H9 (cell line): ENCODE data around the gene MEN1. TPM values are rescaled to one million over a fixed set of nuclear protein-coding genes. Genes with fewer than 3 reads are reported as not detected.

Experiments used
- DNase-seq: peaks from one replicate; pipeline ENCODE4 v3.0.0-alpha.2; 2017
- H2AFZ ChIP-seq: one replicate; pipeline ENCODE4 v1.6.1; 2013; ENCODE audit warnings: mild to moderate bottlenecking, low read length, control low read depth, moderate library complexity
- H2AK5ac ChIP-seq: 2 replicates; pipeline ENCODE4 v1.6.1; 2013; ENCODE audit warnings: low read length, control low read depth, mixed read lengths; ENCODE audit not compliant: insufficient read length
- H2BK120ac ChIP-seq: one replicate; pipeline ENCODE4 v1.6.1; 2013; ENCODE audit warnings: low read depth, mild to moderate bottlenecking, low read length, control low read depth, inconsistent platforms; ENCODE audit not compliant: poor library complexity, severe bottlenecking
- H2BK12ac ChIP-seq: 2 replicates; pipeline ENCODE4 v1.6.1; 2013; ENCODE audit warnings: low read length, control low read depth, mixed read lengths, low read depth; ENCODE audit not compliant: insufficient read length
- H2BK15ac ChIP-seq: 2 replicates; pipeline ENCODE4 v1.6.1; 2013; ENCODE audit warnings: low read depth, low read length, control low read depth
- H2BK20ac ChIP-seq: one replicate; pipeline ENCODE4 v1.6.1; 2013; ENCODE audit warnings: low read depth, mild to moderate bottlenecking, low read length, control low read depth, inconsistent platforms; ENCODE audit not compliant: poor library complexity, severe bottlenecking
- H2BK5ac ChIP-seq: 2 replicates; pipeline ENCODE4 v1.6.1; 2013; ENCODE audit warnings: low read length, control low read depth, mixed read lengths; ENCODE audit not compliant: insufficient read length
- H3K14ac ChIP-seq: 2 replicates; pipeline ENCODE4 v1.6.1; 2013; ENCODE audit warnings: low read length, control low read depth; ENCODE audit not compliant: insufficient read depth
- H3K18ac ChIP-seq: 2 replicates; pipeline ENCODE4 v1.6.1; 2013; ENCODE audit warnings: low read depth, mild to moderate bottlenecking, mixed read lengths, low read length, control low read depth; ENCODE audit not compliant: insufficient read length
- H3K23ac ChIP-seq: 2 replicates; pipeline ENCODE4 v1.6.1; 2013; ENCODE audit warnings: low read length, control low read depth, mixed read lengths, low read depth; ENCODE audit not compliant: insufficient read length
- H3K23me2 ChIP-seq: 2 replicates; pipeline ENCODE4 v1.6.1; 2013; ENCODE audit warnings: low read depth, mild to moderate bottlenecking, mixed read lengths, low read length, control low read depth; ENCODE audit not compliant: insufficient read length, poor library complexity, severe bottlenecking
- H3K27ac ChIP-seq: 2 replicates; pipeline ENCODE4 v1.5.1; 2013; ENCODE audit warnings: low read length, control low read depth, mixed read lengths, low read depth; ENCODE audit not compliant: insufficient read length
- H3K27me3 ChIP-seq: 2 replicates; pipeline ENCODE4 v1.6.1; 2013; ENCODE audit warnings: low read length, control low read depth, inconsistent platforms; ENCODE audit not compliant: insufficient read depth
- H3K4ac ChIP-seq: 2 replicates; pipeline ENCODE4 v1.6.1; 2013; ENCODE audit warnings: low read depth, mild to moderate bottlenecking, control low read depth, inconsistent platforms, low read length, moderate library complexity
- H3K4me1 ChIP-seq: 2 replicates; pipeline ENCODE4 v1.6.1; 2013; ENCODE audit warnings: low read length, control low read depth, inconsistent platforms; ENCODE audit not compliant: insufficient read depth
- H3K4me2 ChIP-seq: 2 replicates; pipeline ENCODE4 v1.6.1; 2013; ENCODE audit warnings: low read length, control low read depth, mixed read lengths; ENCODE audit not compliant: insufficient read length, insufficient read depth
- H3K56ac ChIP-seq: 2 replicates; pipeline ENCODE4 v1.6.1; 2013; ENCODE audit warnings: low read depth, mild to moderate bottlenecking, mixed read lengths, low read length, control low read depth; ENCODE audit not compliant: insufficient read length
- H3K79me1 ChIP-seq: 2 replicates; pipeline ENCODE4 v1.6.1; 2013; ENCODE audit warnings: low read depth, mild to moderate bottlenecking, moderate library complexity, low read length, control low read depth, inconsistent platforms; ENCODE audit not compliant: insufficient read depth, poor library complexity, severe bottlenecking
- H3K79me2 ChIP-seq: 2 replicates; pipeline ENCODE4 v1.6.1; 2013; ENCODE audit warnings: low read length, control low read depth, inconsistent platforms; ENCODE audit not compliant: insufficient read depth
- H3K9ac ChIP-seq: 2 replicates; pipeline ENCODE4 v1.6.1; 2013; ENCODE audit warnings: low read length, control low read depth, mixed read lengths; ENCODE audit not compliant: insufficient read length; ENCODE audit errors: extremely low read depth
- H3K9me3 ChIP-seq: one replicate; pipeline ENCODE4 v1.6.1; 2013; ENCODE audit warnings: low read depth, low read length, inconsistent platforms; ENCODE audit not compliant: control insufficient read depth
- H3T11ph ChIP-seq: one replicate; pipeline ENCODE4 v1.6.1; 2013; ENCODE audit warnings: mild to moderate bottlenecking, low read length, control low read depth, inconsistent platforms
- H4K20me1 ChIP-seq: one replicate; pipeline ENCODE4 v1.6.1; 2013; ENCODE audit not compliant: control insufficient read depth, insufficient read length, insufficient read depth
- H4K5ac ChIP-seq: 2 replicates; pipeline ENCODE4 v1.6.1; 2013; ENCODE audit warnings: low read depth, mild to moderate bottlenecking, mixed read lengths, low read length, control low read depth; ENCODE audit not compliant: insufficient read length
- H4K8ac ChIP-seq: replicated peaks from 2 replicates; pipeline ENCODE4 v1.6.1; 2013; ENCODE audit warnings: low read length, control low read depth, mixed read lengths, low read depth; ENCODE audit not compliant: insufficient read length
- H4K91ac ChIP-seq: 2 replicates; pipeline ENCODE4 v1.6.1; 2013; ENCODE audit warnings: low read depth, mild to moderate bottlenecking, moderate library complexity, mixed read lengths, low read length, control low read depth; ENCODE audit not compliant: insufficient read length
- H3K27ac Mint-ChIP-seq, 3 experiments: 2 replicates in 2 of 3; 3 replicates in 1 of 3; pipeline ENCODE4 v1.8.0; 2020 to 2021; ENCODE audit warnings: mixed read lengths in 3 of 3, mild to moderate bottlenecking in 1 of 3, moderate library complexity in 1 of 3
- H3K27me3 Mint-ChIP-seq: 2 replicates; pipeline ENCODE4 v1.8.0; 2021; ENCODE audit warnings: low read depth, mild to moderate bottlenecking, moderate library complexity, mixed read lengths
- H3K36me3 Mint-ChIP-seq, 3 experiments: 2 replicates in 2 of 3; 3 replicates in 1 of 3; pipeline ENCODE4 v1.8.0; 2020 to 2021; ENCODE audit warnings: low read depth in 3 of 3, mixed read lengths in 3 of 3; ENCODE audit not compliant: insufficient read depth in 1 of 3
- H3K4me1 Mint-ChIP-seq, 2 experiments: 2 replicates each; pipeline ENCODE4 v1.8.0; 2020; ENCODE audit warnings: mixed read lengths in 2 of 2
- H3K4me3 Mint-ChIP-seq, 2 experiments: 2 replicates in 1 of 2; 3 replicates in 1 of 2; pipeline ENCODE4 v1.8.0; 2020 to 2021; ENCODE audit warnings: mild to moderate bottlenecking in 2 of 2, mixed read lengths in 2 of 2, moderate library complexity in 1 of 2
- H3K9me3 Mint-ChIP-seq, 2 experiments: 2 replicates in 1 of 2; 3 replicates in 1 of 2; pipeline ENCODE4 v1.8.0; 2020; ENCODE audit warnings: mild to moderate bottlenecking in 2 of 2, mixed read lengths in 2 of 2, moderate library complexity in 1 of 2
- CTCF ChIP-seq: fragments of 200-600 bp; sonication (generic); conservative IDR thresholded peaks from 3 replicates; pipeline ENCODE4 v1.8.0; 2021; ENCODE audit warnings: antibody characterized with exemption, mild to moderate bottlenecking
- WGBS: extraction: QIAGEN DNeasy Blood & Tissue Kit; methylation state at CpG from one replicate; pipeline ENCODE4 v1.1.7; 2013; ENCODE audit warnings: missing lambda C conversion rate, low lambda C conversion rate, mixed read lengths; ENCODE audit not compliant: insufficient read length; ENCODE audit errors: extremely low coverage; 5-methylcytosine and 5-hydroxymethylcytosine counted together
- total RNA-seq: library from RNA; stranded (reverse); gene quantifications from 2 replicates; pipeline ENCODE4 v1.2.1, GENCODE V29; 2021

The MEN1 gene
- total RNA-seq, 1 experiment from 2014 or later = 49.9 TPM

- no peak overlapping the region for H3K4me2 ChIP-seq
- no peak overlapping the region for H2BK12ac ChIP-seq
- no peak overlapping the region for H2BK5ac ChIP-seq
- H3K27me3 ChIP-seq = no peaks in the 10 kb centered on the region
- Mint-ChIP-seq H3K27me3 (no peaks in the 10 kb centered on the region), H3K4me3 (no peak overlapping the region; a peak in 1 of 5 replicates), H3K36me3 (peaks cover 0 to 38% (median 16%) of the 10 kb centered on the region in 3 experiments; a peak in 3 of 7 replicates), H3K9me3 (no peaks in the 10 kb centered on the region), H3K27ac (no peak overlapping the region), H3K4me1 (no peaks in the 10 kb centered on the region)
- H3K14ac ChIP-seq = no peak overlapping the region
- H2AK5ac ChIP-seq = no peak overlapping the region
- H3K4ac ChIP-seq = no peak overlapping the region
- H3K18ac ChIP-seq = no peak overlapping the region
- no peak for DNase-seq
- H4K91ac ChIP-seq = no peak overlapping the region
- TF ChIP-seq CTCF = no peak
- no peak overlapping the region for H4K5ac ChIP-seq
- H2BK120ac ChIP-seq = no peak overlapping the region
- H3K56ac ChIP-seq = no peak overlapping the region
- H2BK20ac ChIP-seq = no peak overlapping the region
- no peak overlapping the region for H4K8ac ChIP-seq
- H3K4me1 ChIP-seq = no peaks in the 10 kb centered on the region
- no peak overlapping the region for H2BK15ac ChIP-seq
- H3K9ac ChIP-seq = no peak overlapping the region
- H3K27ac ChIP-seq = no peak overlapping the region
- H3K9me3 ChIP-seq = no peaks in the 10 kb centered on the region
- no peaks in the 10 kb centered on the region for H3K79me2 ChIP-seq
- WGBS = no CpG with 5 or more reads among the region's 10 CpGs
- no peaks in the 10 kb centered on the region for H3K23me2 ChIP-seq
- no peak overlapping the region for H3T11ph ChIP-seq
- H3K23ac ChIP-seq = no peak overlapping the region
- H4K20me1 ChIP-seq = no peaks in the 10 kb centered on the region
- H3K79me1 ChIP-seq = no peaks in the 10 kb centered on the region
- H2AFZ ChIP-seq = no peak overlapping the region
Measured at GRCh38 chr11:64833509-64833908, 23.2 kb upstream of the MEN1 start.
